ENCODE data around the gene NCKAP5.

The NCKAP5 gene

GRCh38 chr2:133082034-133082433 is 486.2 kb downstream of the NCKAP5 start:
- no peak for TF ChIP-seq CTCF (IDR thresholded peaks at IDR 0.05; ENCODE audit: poor library complexity, severe bottlenecking)
- no peaks in the 10 kb centered on the region for H3K27me3 ChIP-seq (ENCODE audit: insufficient read depth, poor library complexity, severe bottlenecking)
- no peak overlapping the region for H3K4me3 ChIP-seq (ENCODE audit: severe bottlenecking)
- no peaks in the 10 kb centered on the region for H3K4me1 ChIP-seq (ENCODE audit: insufficient read depth, poor library complexity, severe bottlenecking)
- no peaks in the 10 kb centered on the region for H3K9me3 ChIP-seq (ENCODE audit: severe bottlenecking)
- no peak overlapping the region for H3K27ac ChIP-seq (ENCODE audit: poor library complexity, severe bottlenecking)
- DNase-seq (ENCODE audit: low spot score) = no peak
- H3K36me3 ChIP-seq (ENCODE audit: low read depth) = no peaks in the 10 kb centered on the region
- no peak for ATAC-seq (ENCODE audit: low read depth)

- Histone ChIP-seq H3K36me3 (ENCODE audit: low read depth) (no peaks in the 10 kb centered on the region), H3K4me1 (ENCODE audit: insufficient read depth, poor library complexity, severe bottlenecking) (no peaks in the 10 kb centered on the region), H3K27me3 (ENCODE audit: insufficient read depth, poor library complexity, severe bottlenecking) (no peaks in the 10 kb centered on the region), H3K27ac (ENCODE audit: poor library complexity, severe bottlenecking) (no peak overlapping the region), H3K4me3 (ENCODE audit: severe bottlenecking) (no peak overlapping the region), H3K9me3 (ENCODE audit: severe bottlenecking) (no peaks in the 10 kb centered on the region)
- no peak for ATAC-seq (ENCODE audit: low read depth)
- no peak for TF ChIP-seq CTCF (IDR thresholded peaks at IDR 0.05; ENCODE audit: poor library complexity, severe bottlenecking)
- no peak for DNase-seq (ENCODE audit: low spot score)
Observed at GRCh38 chr2:133080822-133081221, 487.4 kb downstream of the NCKAP5 start.

GRCh38 chr2:133078667-133079411 is 489.4 kb downstream of the NCKAP5 start:
- Histone ChIP-seq H3K4me3 (ENCODE audit: severe bottlenecking) (no peak overlapping the region), H3K4me1 (ENCODE audit: insufficient read depth, poor library complexity, severe bottlenecking) (no peaks in the 10 kb centered on the region), H3K9me3 (ENCODE audit: severe bottlenecking) (no peaks in the 10 kb centered on the region), H3K36me3 (ENCODE audit: low read depth) (no peaks in the 10 kb centered on the region), H3K27me3 (ENCODE audit: insufficient read depth, poor library complexity, severe bottlenecking) (no peaks in the 10 kb centered on the region), H3K27ac (ENCODE audit: poor library complexity, severe bottlenecking) (no peak overlapping the region)
- TF ChIP-seq CTCF (IDR thresholded peaks at IDR 0.05; ENCODE audit: poor library complexity, severe bottlenecking) = no peak
- ATAC-seq (ENCODE audit: low read depth) = no peak
- no peak for DNase-seq (ENCODE audit: low spot score)

- H3K4me3 ChIP-seq (ENCODE audit: severe bottlenecking) = no peak overlapping the region
- TF ChIP-seq CTCF (IDR thresholded peaks at IDR 0.05; ENCODE audit: poor library complexity, severe bottlenecking) = no peak
- ATAC-seq (ENCODE audit: low read depth) (no peak), DNase-seq (ENCODE audit: low spot score) (no peak)
- no peaks in the 10 kb centered on the region for H3K27me3 ChIP-seq (ENCODE audit: insufficient read depth, poor library complexity, severe bottlenecking)
- no peaks in the 10 kb centered on the region for H3K4me1 ChIP-seq (ENCODE audit: insufficient read depth, poor library complexity, severe bottlenecking)
- H3K9me3 ChIP-seq (ENCODE audit: severe bottlenecking) = no peaks in the 10 kb centered on the region
- no peak overlapping the region for H3K27ac ChIP-seq (ENCODE audit: poor library complexity, severe bottlenecking)
- no peaks in the 10 kb centered on the region for H3K36me3 ChIP-seq (ENCODE audit: low read depth)
Observed at GRCh38 chr2:133077269-133077822, 490.9 kb downstream of the NCKAP5 start.

Measured in RWPE2 (cell line).